Parietal lobe (tissue), 2 donors: ENCODE data around the gene LGALS9C. TPM values are rescaled to one million over a fixed set of nuclear protein-coding genes. Genes with fewer than 3 reads are reported as not detected.

Source experiments
- small RNA-seq: library from RNA; depleted of rRNA; stranded (forward); fragments of <200 nt; gene quantifications from one replicate; pipeline ENCODE3, GENCODE V24; 2014; ENCODE audit warnings: low replicate concordance
- total RNA-seq: library from RNA; depleted of rRNA; stranded (reverse); fragments of >200 nt; gene quantifications from one replicate; pipeline ENCODE4 v1.2.3, GENCODE V29; 2014

The LGALS9C gene
- not detected for total RNA-seq

DNA sequence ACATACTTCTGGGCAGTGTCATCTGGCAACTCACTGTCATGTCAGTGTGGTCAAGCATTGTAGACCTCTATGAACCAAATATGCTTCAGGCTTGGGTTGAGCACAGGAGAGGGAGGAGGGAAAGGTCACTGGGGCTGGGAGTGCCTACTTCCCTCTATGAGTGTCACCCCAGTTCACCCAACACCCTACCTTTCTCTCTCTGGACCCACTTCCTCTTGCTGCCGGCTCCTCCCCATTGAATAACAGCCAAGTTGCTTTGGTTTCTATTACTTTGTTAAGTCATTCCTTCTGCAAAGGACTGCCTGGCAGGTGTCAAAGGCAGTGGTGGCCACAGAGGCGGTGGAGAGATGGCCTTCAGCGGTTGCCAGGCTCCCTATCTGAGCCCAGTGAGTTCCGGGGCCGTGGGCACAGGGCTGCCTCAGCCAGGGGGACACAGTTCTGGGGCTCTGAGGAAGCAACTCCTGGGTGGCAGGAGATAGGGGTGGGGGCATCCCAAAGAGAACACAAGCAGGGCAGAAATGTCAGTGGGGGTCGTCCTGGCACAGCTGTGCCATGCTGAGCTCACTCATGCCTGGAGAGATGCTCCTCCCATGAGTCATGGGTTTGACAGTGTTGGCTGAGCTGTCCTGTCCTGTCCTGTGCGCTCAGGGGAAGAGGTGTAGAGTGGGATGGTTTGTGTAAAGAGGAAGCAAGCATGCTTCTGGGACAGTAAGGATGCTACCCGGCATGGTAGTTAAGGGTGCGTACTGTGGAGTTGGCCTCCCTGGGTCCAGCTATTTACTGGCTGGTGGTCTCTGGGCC is at the start of gene LGALS9C:
Gene LGALS9C, plus strand, starts transcription at position 282 of the 801 bp plus-strand sequence. Its CDS starts 66 bp downstream, at position 348.

Small RNAs within 50 kb of the gene (small RNA-seq; reads per million reads assigned to genes)
- gene AL353997.1 (not detected), gene AL353997.4 (not detected)

Other genes with a start within 250 kb of the LGALS9C start
- gene FLII, start 218.1 kb upstream of the LGALS9C start, total RNA-seq = 91.1 TPM
- gene MIEF2, start 216.1 kb upstream of the LGALS9C start, total RNA-seq = 30.7 TPM
- gene TOP3A, start 161.8 kb upstream of the LGALS9C start, total RNA-seq = 74.2 TPM
- gene SMCR8, start 161.5 kb upstream of the LGALS9C start, total RNA-seq = 15.0 TPM
- 7.2 TPM for gene SHMT1, start 113.2 kb upstream of the LGALS9C start, total RNA-seq
- not detected for gene EVPLL, start 99.0 kb upstream of the LGALS9C start, total RNA-seq
- 5.3 TPM for gene TBC1D28, start 167.6 kb downstream of the LGALS9C start, total RNA-seq
- gene FOXO3B, start 205.5 kb downstream of the LGALS9C start, total RNA-seq = 33.2 TPM